HFFc6 (cell line): ENCODE results near the gene ZSCAN10. TPM values are rescaled to one million over a fixed set of nuclear protein-coding genes. Genes with fewer than 3 reads are reported as not detected.

Experiments used
- DNase-seq: peaks from one replicate; pipeline ENCODE4 v3.0.0-alpha.2; 2018
- H3K27ac Mint-ChIP-seq: 2 replicates; pipeline ENCODE4 v1.8.0; 2020; ENCODE audit warnings: mild to moderate bottlenecking, mixed read lengths
- H3K27me3 Mint-ChIP-seq: 2 replicates; pipeline ENCODE4 v1.8.0; 2021; ENCODE audit warnings: mild to moderate bottlenecking, moderate library complexity, mixed read lengths; ENCODE audit not compliant: insufficient read depth
- H3K36me3 Mint-ChIP-seq: 2 replicates; pipeline ENCODE4 v1.8.0; 2021; ENCODE audit warnings: low read depth, mixed read lengths
- H3K4me1 Mint-ChIP-seq: 2 replicates; pipeline ENCODE4 v1.8.0; 2020; ENCODE audit warnings: low read depth, mixed read lengths
- H3K4me3 Mint-ChIP-seq: 2 replicates; pipeline ENCODE4 v1.8.0; 2020; ENCODE audit warnings: mild to moderate bottlenecking, moderate library complexity, mixed read lengths
- H3K9me3 Mint-ChIP-seq: 2 replicates; pipeline ENCODE4 v1.8.0; 2020; ENCODE audit warnings: mild to moderate bottlenecking, mixed read lengths
- CTCF ChIP-seq: fragments of 200-600 bp; sonication (generic); IDR thresholded peaks from 2 replicates; pipeline ENCODE4 v1.5.0; 2021; ENCODE audit warnings: antibody characterized with exemption, mild to moderate bottlenecking
- long read RNA-seq: library from polyadenylated mRNA; unstranded; transcript quantifications from one replicate; pipeline ENCODE4 v2.0.0, GENCODE V29; 2019
- total RNA-seq, 6 experiments: library from RNA; stranded (reverse); fragmentation: NEBNext Ultra II Directional; extraction: Animal tissue kit (Norgen Biotek cat#: 25700); gene quantifications; 2 replicates in 1 of 6; 3 replicates in 5 of 6; pipeline ENCODE4 v1.2.3, GENCODE V29; 2021

The ZSCAN10 gene
- total RNA-seq = not detected
- long read RNA-seq, partial matches to known transcripts = 0 of 1 reads
- long read RNA-seq, other reads (novel, unspliced or antisense) = 1 of 1 reads

- no peak within 1 kb of the TSS for H3K27ac Mint-ChIP-seq
- H3K27me3 Mint-ChIP-seq = peaks cover 18% of the 10 kb centered on the region
- peak within 1 kb of the TSS; percentile 72 for H3K4me3 Mint-ChIP-seq
- H3K9me3 Mint-ChIP-seq = no peaks in the 10 kb centered on the region
- H3K36me3 Mint-ChIP-seq = no peaks in the 10 kb centered on the region
- H3K4me1 Mint-ChIP-seq = peaks cover 24% of the 10 kb centered on the region
- no peak for DNase-seq
- TF ChIP-seq CTCF = no peak
Observed at GRCh38 chr16:3098459-3099394, at the start of gene ZSCAN10. Gene ZSCAN10, minus strand, starts transcription at chr16:3099294. Its CDS starts 6,357 bp downstream, at chr16:3092937.

GRCh38 chr16:3148256-3149192, 49.4 kb upstream of the ZSCAN10 start:
- H3K4me3 Mint-ChIP-seq = peak overlapping the region; percentile 39; the same call in 1 of the 2 replicates
- no peak for DNase-seq
- H3K36me3 Mint-ChIP-seq = no peaks in the 10 kb centered on the region
- peaks cover 19% of the 10 kb centered on the region for H3K4me1 Mint-ChIP-seq
- peaks cover 10% of the 10 kb centered on the region for H3K27me3 Mint-ChIP-seq
- H3K27ac Mint-ChIP-seq = no peak overlapping the region
- TF ChIP-seq CTCF = no peak
- 0 out of 2 replicates have a peak, but pooled peaks cover 3% of the 10 kb centered on the region for H3K9me3 Mint-ChIP-seq

- Mint-ChIP-seq H3K27ac (no peak overlapping the region), H3K27me3 (peaks cover 9% of the 10 kb centered on the region), H3K4me3 (no peak overlapping the region), H3K36me3 (no peaks in the 10 kb centered on the region), H3K4me1 (peaks cover 16% of the 10 kb centered on the region), H3K9me3 (0 out of 2 replicates have a peak, but pooled peaks cover 3% of the 10 kb centered on the region)
- no peak for TF ChIP-seq CTCF
- DNase-seq = no peak
Observed at GRCh38 chr16:3147757-3148104, 48.6 kb upstream of the ZSCAN10 start.

GRCh38 chr16:3147046-3147756, 48.1 kb upstream of the ZSCAN10 start:
- Mint-ChIP-seq H3K27me3 (peaks cover 4% of the 10 kb centered on the region), H3K9me3 (no peaks in the 10 kb centered on the region), H3K36me3 (peaks cover 4% of the 10 kb centered on the region), H3K4me3 (no peak overlapping the region), H3K27ac (no peak overlapping the region), H3K4me1 (peaks cover 11% of the 10 kb centered on the region)
- DNase-seq = no peak
- TF ChIP-seq CTCF = no peak

GRCh38 chr16:3145660-3146059, 46.6 kb upstream of the ZSCAN10 start:
- Mint-ChIP-seq H3K27ac (no peak overlapping the region), H3K36me3 (peaks cover 7% of the 10 kb centered on the region), H3K27me3 (no peaks in the 10 kb centered on the region; the same call in none of the 2 replicates), H3K9me3 (no peaks in the 10 kb centered on the region), H3K4me3 (no peak overlapping the region), H3K4me1 (peaks cover 1% of the 10 kb centered on the region; the same call in 1 of the 2 replicates)
- TF ChIP-seq CTCF = no peak
- no peak for DNase-seq
